ENCODE data around the gene CD4.

DNA sequence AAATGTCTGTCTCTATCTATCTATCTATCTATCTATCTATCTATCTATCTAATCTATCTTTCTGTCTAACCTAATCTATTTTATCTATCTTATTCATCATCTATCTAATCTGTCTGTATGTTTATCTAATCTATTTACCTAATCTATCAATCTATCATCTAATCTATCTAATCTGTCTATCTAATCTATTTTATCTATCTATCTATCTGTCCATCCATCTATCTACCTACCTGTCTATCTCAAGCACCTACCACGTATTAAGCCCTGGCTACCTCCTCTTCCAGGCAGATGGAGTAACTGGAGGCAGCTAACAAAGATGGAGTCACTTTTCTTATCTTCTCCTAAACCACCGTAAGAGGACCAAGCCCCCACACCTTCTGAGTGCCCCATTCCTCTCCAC, 5.8 kb downstream of the CD4 start:
- TF ChIP-seq, protein P1, sequence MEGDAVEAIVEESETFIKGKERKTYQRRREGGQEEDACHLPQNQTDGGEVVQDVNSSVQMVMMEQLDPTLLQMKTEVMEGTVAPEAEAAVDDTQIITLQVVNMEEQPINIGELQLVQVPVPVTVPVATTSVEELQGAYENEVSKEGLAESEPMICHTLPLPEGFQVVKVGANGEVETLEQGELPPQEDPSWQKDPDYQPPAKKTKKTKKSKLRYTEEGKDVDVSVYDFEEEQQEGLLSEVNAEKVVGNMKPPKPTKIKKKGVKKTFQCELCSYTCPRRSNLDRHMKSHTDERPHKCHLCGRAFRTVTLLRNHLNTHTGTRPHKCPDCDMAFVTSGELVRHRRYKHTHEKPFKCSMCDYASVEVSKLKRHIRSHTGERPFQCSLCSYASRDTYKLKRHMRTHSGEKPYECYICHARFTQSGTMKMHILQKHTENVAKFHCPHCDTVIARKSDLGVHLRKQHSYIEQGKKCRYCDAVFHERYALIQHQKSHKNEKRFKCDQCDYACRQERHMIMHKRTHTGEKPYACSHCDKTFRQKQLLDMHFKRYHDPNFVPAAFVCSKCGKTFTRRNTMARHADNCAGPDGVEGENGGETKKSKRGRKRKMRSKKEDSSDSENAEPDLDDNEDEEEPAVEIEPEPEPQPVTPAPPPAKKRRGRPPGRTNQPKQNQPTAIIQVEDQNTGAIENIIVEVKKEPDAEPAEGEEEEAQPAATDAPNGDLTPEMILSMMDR (IDR thresholded peaks at IDR 0.05; ENCODE audit: insufficient read depth, low read length, poor library complexity, severe bottlenecking), result no peak
- no peak for TF ChIP-seq EZH2phosphoT487 (conservative IDR thresholded peaks at IDR 0.05; ENCODE audit: low read length)
